GM19438 (cell line): ENCODE measurements around the gene RTL10.

Experiments
- ATAC-seq: cut with Tn5 transposase; IDR thresholded peaks from one replicate; pipeline ENCODE4 v1.9.1; 2021; ENCODE audit warnings: low read depth; ENCODE audit not compliant: unreplicated experiment

Gene RTL10

DNA sequence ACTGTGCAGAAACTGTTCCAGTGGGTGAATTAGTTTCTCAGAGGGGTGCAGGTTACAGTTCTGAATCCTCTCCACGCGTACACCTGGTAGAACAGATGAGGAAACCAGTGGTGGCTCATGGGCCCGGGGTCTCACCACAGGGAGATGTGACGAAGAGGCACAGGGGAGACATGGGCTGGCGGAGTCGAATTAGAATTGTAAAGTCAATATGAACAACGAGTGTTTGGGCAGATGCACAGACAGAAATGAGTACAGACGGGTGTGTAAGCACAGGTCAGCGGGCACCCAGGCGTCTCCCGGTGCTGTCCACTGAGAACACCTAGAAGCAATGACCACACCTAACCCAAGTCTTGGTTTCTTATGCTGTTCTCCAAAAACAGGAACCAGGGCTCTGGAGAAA lies 41.8 kb downstream of the RTL10 start:
- no peak for ATAC-seq

DNA sequence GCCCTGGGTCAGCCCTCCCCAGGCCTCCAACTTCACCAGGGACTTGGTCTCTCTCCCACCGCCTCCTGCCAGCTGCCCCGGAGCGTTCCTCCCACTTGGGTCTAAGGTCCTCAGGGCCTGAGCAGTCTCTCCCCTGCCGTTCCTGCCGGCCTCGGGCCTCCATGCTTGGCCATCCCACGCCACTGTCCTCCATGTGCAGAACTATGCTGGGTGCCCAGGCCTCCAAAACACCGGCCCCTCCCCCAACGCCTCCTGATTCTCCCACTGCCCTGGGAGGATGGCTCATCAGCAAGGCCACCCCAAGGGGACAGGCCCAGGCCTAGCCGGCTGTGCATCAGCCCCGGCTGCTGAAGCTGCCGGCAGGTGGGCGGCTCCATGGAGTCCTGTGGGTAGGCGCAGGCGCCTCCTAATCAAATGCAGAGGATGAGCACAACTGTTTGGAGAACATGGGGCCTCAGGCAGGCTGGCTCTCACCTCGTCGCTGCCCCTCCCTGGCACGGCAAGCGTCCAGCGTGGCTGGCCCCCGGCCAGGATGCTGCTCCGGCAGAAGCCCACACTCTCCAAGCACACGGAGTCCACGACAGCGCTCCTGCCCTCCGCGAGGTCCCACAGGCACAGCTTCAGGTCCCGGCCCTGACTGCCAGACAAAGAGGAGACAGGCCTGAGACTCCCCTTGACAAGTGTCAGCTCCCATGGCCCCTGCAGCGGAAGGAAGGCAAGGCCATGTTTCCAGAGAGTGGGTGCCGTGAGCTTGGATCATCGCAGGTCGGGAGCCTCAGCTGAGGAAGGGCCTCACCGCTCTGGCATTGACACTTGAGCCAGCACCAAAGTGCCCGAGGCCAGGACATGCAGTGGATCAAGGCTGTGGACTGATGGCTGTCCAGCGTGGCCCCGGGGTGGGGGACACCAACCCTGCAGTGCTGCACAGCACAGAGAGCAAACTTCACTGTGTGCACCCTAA lies 42.6 kb downstream of the RTL10 start:
- no peak for ATAC-seq

GRCh38 chr22:19811211-19811621 lies 43.5 kb downstream of the RTL10 start:
- no peak for ATAC-seq

DNA sequence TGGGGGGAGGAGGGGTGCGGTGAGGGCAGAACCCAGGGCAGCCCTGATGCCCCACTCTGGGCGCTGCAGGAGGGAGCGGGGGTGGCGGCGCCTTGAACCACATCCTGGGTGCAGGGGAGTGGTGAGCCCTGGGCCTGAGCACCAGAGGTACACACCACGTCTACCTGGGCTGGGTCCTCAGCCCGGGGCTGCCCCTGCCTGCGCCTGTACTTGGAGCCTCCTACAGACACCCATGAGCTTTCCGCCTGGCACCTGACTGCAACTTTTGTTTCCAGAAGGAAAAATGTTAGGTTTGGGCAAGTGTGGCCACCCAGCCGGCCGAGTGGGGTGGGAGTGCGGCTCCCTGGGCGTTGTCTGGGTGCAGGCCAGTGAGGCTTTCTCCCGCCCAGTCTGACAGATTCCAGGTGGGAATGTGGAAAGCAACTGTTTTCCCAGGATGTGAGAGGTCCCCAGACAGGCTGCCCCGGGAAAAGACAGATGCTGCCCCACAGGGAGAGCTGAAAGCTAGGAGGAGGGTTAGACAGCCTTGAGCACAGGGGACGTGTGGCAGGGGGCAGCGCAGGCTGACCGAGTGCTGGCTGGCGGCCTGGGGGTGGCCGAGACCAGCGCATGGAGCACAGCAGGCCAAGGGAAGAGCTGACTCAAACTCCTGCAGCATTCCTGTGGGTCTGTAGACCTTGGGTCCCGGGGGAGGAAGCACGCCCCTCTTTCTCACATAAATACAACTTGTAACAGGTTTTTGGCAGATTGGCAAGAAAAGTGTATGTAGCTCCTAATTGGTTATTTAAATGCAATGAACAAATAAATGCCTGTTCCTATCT lies 44.1 kb downstream of the RTL10 start:
- no peak for ATAC-seq

DNA sequence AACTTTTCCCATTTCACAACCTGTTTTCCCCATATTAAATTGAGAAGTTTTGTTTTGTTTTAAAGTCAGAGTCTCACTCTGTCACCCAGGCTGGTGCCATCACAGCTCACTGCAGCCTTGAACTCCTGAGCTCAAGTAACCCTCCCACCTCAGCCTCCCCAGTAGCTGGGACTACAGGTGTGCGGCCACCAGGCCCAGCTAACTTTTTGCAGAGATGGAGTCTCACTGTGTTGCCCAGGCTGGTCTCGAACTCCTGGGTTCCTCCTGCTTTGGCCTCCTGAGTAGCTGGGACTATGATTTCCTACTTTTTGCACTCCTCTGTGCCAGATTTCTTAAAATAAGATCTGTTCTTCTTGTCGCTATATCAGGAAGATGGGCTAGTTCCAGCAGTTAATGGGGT lies 44.9 kb downstream of the RTL10 start:
- no peak for ATAC-seq

DNA sequence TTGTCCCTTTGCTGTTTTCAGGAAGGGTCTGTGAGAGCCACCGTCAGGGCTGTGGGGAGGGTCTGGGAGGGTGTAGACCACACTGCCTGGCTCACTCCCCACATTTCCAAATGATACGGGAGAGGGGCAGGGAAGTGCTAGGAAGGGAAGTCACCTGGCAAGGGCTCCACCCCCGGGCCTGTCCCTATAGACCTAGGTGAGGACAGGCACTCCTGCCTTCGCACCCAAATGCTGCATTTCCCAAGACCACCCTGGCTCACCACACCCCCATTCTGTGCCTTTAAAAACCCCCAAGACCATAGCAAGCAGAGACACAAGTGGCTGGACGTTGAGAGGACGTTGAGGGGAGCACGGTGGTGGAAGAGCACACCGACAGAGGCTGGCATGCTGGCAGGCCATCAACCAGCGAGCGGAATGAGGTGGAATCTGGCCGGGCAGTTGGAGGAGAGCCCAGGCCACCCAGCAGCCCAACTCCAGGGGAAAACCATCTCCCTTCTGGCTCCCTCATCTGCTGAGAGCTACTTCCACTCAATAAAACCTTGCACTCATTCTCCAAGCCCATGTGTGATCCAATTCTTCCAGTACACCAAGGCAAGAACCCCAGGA lies 45.7 kb downstream of the RTL10 start:
- no peak for ATAC-seq

DNA sequence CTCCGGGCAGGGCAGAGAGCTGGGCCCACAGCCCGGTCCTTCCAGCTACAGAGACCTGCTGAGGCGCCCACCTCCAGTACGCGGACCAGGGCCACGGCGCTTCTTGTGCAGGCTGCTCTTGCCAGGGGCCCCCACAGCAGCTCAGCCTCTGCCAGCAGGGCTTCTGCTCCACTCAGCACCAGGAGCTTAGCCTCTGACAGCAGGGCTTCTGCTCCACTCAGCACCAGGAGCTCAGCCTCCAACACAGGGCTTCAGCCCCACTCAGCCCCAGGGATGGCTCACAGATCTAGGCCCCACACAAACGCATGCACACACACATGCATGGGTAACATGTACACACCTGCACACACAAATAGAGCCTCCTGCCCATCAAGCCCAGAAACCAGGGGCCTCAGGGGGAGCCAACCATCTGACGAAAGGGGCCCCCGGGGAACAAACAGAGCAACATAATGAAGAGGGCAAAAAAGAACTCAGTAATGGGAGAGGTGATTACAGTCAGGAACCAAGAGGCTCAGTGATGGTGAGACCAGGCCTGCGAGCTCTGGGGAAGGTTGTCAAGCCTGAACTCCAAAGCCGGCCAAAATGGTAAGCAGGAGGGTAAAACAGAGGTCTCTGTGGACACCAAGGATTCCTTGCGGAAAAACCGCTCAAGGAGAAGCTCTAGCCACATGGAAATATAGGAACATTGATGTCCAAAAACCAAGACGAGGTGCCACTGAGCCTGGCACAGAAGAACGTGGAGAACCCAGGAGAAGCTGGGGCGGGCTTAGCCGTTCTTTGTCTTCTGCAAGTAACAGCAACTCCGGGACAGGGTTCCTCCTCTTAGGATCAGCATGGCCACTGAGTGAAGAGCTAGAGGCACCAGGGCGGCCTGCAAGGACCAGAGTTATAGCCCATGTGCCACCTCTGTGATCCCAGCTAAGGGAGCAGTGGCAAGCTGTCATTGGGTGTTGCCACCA lies 46.5 kb downstream of the RTL10 start:
- ATAC-seq, result no peak

DNA sequence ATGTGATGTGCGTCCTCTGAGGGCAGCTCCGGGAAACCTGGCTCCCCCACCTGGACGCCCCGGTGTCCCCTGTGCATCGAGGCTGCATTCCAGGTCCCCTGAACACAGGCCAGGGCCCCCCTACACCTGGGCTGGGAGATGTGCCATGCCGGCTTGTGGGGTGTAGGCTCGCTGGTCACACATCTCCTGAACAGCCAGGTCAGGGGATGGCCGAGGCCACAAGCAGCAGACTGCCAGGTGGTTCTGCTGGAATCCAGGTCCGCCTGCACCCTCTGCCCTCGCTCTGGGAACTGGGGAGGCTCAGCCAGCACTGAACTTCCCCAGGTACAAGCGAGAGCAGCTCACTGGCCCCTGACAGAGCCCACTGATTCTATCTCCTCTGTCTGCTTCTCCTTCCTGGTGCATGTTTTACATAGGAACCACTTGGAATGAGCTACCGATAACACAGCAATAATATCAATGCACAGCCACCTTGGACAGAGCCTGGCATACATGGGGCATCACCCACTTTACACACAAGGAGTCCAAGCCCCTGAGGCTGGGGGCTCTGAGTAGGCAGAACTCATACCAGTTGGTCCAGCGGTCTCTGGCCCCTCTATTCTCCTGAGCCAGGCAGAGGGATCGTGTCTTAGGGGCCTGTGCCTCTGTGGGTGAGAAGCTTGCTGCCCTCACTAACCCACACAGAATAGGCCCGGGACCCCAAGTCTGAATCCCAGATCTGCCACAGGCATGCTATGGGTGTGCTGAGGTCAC lies 47.3 kb downstream of the RTL10 start:
- no peak for ATAC-seq

DNA sequence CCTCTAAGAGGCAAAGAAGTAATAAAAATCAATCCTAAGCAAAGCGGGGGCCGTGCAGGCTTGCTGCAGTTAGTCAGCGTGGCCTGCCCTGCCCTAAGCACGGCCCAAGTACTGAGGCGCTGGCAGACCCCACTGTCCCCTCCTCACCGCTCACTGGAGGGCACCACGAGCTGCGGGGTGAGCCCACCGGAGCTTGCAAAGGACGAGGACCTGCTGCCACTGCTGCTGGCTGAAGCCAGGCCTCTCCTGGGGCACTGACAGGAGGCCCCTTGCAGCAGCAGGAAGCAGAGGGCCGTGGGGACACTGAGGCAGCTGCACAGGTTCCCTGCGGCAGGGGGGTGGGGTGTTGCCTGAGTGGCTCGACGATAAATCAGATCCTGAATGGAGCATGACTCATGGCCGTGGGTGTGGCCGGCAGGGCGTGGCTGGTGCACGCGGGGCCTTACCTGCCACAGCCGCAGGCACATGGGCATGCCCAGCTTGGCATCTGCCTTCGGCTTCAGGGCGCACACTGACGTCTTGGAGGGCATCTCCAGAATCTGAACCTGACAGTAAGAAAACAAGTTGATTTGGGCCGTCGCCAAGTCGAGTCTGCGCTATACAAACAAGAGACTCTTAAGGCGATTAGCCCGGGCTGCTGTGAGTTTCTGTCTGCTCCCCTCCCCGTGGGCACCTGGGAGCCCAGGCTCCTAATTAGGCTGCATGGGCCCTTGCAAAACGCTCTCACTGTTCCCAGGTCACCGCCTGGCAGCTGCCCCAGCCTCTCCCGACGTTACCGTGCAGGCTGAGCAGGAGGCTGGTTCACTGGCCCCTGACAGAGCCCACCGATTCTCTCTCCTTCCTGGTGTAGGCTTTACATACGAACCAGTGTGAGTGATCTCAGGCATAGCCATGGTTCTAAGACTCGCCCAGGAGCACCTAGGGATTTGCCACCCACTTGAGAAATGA lies 48.2 kb downstream of the RTL10 start:
- no peak for ATAC-seq

GRCh38 chr22:19805821-19806212 lies 48.9 kb downstream of the RTL10 start:
- ATAC-seq, result no peak
